ENCODE measurements around the gene RIOK3. TPM values are rescaled to one million over a fixed set of nuclear protein-coding genes. Genes with fewer than 3 reads are reported as not detected.

RIOK3 gene
- polyA plus RNA-seq, 1 experiment: 48.2 TPM

DNA sequence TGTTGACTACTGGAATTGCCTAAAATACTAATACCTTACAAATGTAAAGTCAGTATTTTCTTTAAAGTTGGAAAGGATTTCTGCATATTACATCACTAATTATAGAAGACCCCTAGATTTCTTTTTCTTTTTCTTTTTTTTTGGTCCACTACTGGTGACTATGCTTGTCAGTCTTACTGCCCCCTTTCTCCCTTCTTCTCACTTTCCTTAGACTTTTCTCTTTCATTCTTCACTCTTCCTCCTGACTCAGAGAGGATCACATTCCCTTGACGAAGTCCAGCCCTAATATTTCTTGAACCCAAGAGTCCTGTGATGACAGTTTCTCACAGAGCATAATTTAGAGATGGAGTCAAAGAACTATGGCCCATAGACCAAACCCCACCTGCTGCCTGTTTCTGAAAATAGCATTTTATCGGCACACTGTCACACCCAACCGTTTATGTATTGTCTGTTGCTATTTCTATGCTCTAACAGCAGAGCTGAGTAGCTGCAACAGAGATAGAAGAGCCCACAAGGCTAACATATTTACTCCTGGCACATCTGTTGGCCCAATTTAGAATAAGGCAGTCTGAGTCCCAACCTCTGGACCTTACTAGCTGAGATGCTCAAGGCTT is 40.6 kb upstream of the RIOK3 start:
- TF ChIP-seq, protein P1, sequence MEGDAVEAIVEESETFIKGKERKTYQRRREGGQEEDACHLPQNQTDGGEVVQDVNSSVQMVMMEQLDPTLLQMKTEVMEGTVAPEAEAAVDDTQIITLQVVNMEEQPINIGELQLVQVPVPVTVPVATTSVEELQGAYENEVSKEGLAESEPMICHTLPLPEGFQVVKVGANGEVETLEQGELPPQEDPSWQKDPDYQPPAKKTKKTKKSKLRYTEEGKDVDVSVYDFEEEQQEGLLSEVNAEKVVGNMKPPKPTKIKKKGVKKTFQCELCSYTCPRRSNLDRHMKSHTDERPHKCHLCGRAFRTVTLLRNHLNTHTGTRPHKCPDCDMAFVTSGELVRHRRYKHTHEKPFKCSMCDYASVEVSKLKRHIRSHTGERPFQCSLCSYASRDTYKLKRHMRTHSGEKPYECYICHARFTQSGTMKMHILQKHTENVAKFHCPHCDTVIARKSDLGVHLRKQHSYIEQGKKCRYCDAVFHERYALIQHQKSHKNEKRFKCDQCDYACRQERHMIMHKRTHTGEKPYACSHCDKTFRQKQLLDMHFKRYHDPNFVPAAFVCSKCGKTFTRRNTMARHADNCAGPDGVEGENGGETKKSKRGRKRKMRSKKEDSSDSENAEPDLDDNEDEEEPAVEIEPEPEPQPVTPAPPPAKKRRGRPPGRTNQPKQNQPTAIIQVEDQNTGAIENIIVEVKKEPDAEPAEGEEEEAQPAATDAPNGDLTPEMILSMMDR (IDR thresholded peaks at IDR 0.05; ENCODE audit: low read depth, low read length): no peak
- CTCF ChIA-PET: interaction anchor here (0.6 to 2.3 kb wide), 24 partner anchors 9 to 614 kb away, joined by 3 to 39 read pairs (median 5); partner anchors contain the start of gene CABLES1
- H3K4me3 ChIP-seq (ENCODE audit: low read depth, low read length): no peak overlapping the region
- H3K27ac ChIP-seq (ENCODE audit: low read depth, low read length): no peak overlapping the region
- H3K9me3 ChIP-seq (ENCODE audit: control insufficient read depth, insufficient read depth, low read length): no peaks in the 10 kb centered on the region
- DNase-seq (ENCODE audit: low read depth, low spot score): no peak
- H3K27me3 ChIP-seq (ENCODE audit: control insufficient read depth, insufficient read depth, low read length): no peaks in the 10 kb centered on the region
- POLR2A ChIA-PET: no interaction called here

DNA sequence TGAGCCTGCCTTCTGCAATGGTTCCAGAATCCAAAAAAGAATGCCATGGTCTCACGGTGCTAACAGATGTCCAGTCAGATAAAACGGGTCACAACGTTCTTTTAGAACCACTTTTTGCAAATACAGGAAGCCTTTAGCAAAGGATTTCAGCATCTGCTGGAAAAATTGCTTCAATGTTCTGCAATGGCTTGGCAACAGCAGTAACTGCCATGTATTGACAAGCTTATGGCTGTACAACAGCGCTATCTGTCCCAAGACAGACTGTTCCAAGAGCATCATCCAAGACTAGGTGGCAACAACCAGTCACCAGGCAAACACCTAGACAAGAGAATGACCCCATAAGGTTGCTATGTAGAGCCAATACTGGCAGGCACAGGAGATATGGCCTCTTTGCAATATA is 37.6 kb upstream of the RIOK3 start:
- POLR2A ChIA-PET: no interaction called here
- no peaks in the 10 kb centered on the region for H3K27me3 ChIP-seq (ENCODE audit: control insufficient read depth, insufficient read depth, low read length)
- TF ChIP-seq, protein P1 (IDR thresholded peaks at IDR 0.05; ENCODE audit: low read depth, low read length): no peak
- H3K9me3 ChIP-seq (ENCODE audit: control insufficient read depth, insufficient read depth, low read length): no peaks in the 10 kb centered on the region
- CTCF ChIA-PET: interaction anchor here (0.5 to 1.9 kb wide), 3 partner anchors 10 to 384 kb away, joined by 4 to 7 read pairs (median 4); no protein-coding TSS in a partner anchor
- H3K4me3 ChIP-seq (ENCODE audit: low read depth, low read length): no peak overlapping the region
- no peak for DNase-seq (ENCODE audit: low read depth, low spot score)
- no peak overlapping the region for H3K27ac ChIP-seq (ENCODE audit: low read depth, low read length)

DNA sequence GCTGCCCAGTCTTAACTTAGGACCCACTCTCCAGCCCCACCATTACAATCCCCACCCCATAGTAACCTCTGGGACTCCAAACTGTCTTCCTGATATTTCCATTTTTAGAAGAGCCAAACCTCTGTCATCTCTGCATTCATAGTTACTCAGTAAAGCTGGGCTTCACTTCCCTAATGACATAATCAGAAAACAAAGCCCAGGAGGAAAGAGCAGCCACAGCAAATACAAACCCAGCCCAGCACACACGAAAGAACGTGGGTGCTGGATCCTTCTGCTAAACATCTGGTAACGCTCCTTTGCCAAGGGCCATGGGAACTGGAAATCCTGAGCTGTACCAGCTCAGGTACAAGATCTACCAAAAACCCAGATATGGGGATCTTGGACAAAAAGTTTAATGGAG is 36.8 kb upstream of the RIOK3 start:
- Histone ChIP-seq H3K9me3 (ENCODE audit: control insufficient read depth, insufficient read depth, low read length) (no peaks in the 10 kb centered on the region), H3K4me3 (ENCODE audit: low read depth, low read length) (no peak overlapping the region), H3K27ac (ENCODE audit: low read depth, low read length) (no peak overlapping the region), H3K27me3 (ENCODE audit: control insufficient read depth, insufficient read depth, low read length) (no peaks in the 10 kb centered on the region)
- CTCF ChIA-PET: interaction anchor here (1.8 to 1.9 kb wide), 2 partner anchors 285 to 385 kb away, joined by 4 to 7 read pairs; no protein-coding TSS in a partner anchor
- TF ChIP-seq, protein P1 (IDR thresholded peaks at IDR 0.05; ENCODE audit: low read depth, low read length): no peak
- no peak for DNase-seq (ENCODE audit: low read depth, low spot score)
- POLR2A ChIA-PET: no interaction called here

DNA sequence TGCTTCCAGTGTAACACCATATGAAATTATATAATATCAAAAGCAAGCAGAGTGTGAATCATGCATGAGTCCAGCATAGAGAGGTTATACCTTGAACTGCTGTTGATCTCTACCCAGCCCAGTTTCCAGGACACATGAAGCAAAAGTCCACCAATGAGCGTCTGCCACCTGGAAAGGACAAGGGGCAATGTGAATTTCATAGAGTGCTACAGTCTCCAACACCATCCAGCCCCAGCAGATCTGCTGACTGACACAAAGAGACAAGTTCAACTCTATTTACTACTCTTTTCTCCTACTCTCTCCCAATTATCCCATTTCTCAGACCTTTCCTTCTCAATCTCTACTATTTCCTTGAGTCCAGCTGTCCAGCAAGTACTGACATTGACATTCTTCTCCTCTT is 31.8 kb upstream of the RIOK3 start:
- ChIA-PET POLR2A (no interaction called here), CTCF (no interaction called here)
- Histone ChIP-seq H3K9me3 (ENCODE audit: control insufficient read depth, insufficient read depth, low read length) (no peaks in the 10 kb centered on the region), H3K27ac (ENCODE audit: low read depth, low read length) (no peak overlapping the region), H3K27me3 (ENCODE audit: control insufficient read depth, insufficient read depth, low read length) (no peaks in the 10 kb centered on the region), H3K4me3 (ENCODE audit: low read depth, low read length) (no peak overlapping the region)
- TF ChIP-seq, protein P1 (IDR thresholded peaks at IDR 0.05; ENCODE audit: low read depth, low read length): no peak
- DNase-seq (ENCODE audit: low read depth, low spot score): no peak

- TF ChIP-seq, protein P1 (IDR thresholded peaks at IDR 0.05; ENCODE audit: low read depth, low read length): no peak
- no peaks in the 10 kb centered on the region for H3K27me3 ChIP-seq (ENCODE audit: control insufficient read depth, insufficient read depth, low read length)
- no peak overlapping the region for H3K4me3 ChIP-seq (ENCODE audit: low read depth, low read length)
- H3K27ac ChIP-seq (ENCODE audit: low read depth, low read length): no peak overlapping the region
- CTCF ChIA-PET: interaction anchor here (1.1 kb wide), 1 partner anchor 11 kb away, joined by 5 read pairs; no protein-coding TSS in a partner anchor
- POLR2A ChIA-PET: interaction anchor here (0.6 kb wide), 1 partner anchor 18 kb away, joined by 5 read pairs; no protein-coding TSS in a partner anchor
- no peaks in the 10 kb centered on the region for H3K9me3 ChIP-seq (ENCODE audit: control insufficient read depth, insufficient read depth, low read length)
- no peak for DNase-seq (ENCODE audit: low read depth, low spot score)
Measured at GRCh38 chr18:23422751-23423418, 30.2 kb upstream of the RIOK3 start.
